ENCODE results near the gene IGF1R.

Gene IGF1R

DNA sequence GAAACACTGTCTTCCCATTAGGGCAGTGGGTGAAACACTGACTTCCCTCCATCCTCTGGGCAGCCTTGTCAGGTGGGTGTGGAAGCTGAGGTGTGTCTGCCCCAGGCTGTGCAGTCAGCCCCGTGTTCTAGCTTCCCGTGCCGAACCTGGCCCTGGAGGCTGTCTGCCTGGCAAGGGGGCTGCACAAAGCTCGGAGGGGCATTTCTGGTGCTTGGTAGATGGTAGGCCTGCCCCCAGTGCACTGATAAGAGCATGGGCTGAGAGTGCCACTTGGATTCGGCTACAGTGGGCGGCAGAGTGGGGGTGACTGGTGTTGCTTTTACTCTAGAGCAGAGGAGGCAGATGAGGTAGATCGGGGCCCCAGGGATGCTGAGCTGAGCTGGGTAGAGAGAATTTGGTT lies 21.3 kb downstream of the IGF1R start:
- DNase-seq (ENCODE audit: insufficient read length, low spot score) (no peak), FAIRE-seq (no peak)

DNA sequence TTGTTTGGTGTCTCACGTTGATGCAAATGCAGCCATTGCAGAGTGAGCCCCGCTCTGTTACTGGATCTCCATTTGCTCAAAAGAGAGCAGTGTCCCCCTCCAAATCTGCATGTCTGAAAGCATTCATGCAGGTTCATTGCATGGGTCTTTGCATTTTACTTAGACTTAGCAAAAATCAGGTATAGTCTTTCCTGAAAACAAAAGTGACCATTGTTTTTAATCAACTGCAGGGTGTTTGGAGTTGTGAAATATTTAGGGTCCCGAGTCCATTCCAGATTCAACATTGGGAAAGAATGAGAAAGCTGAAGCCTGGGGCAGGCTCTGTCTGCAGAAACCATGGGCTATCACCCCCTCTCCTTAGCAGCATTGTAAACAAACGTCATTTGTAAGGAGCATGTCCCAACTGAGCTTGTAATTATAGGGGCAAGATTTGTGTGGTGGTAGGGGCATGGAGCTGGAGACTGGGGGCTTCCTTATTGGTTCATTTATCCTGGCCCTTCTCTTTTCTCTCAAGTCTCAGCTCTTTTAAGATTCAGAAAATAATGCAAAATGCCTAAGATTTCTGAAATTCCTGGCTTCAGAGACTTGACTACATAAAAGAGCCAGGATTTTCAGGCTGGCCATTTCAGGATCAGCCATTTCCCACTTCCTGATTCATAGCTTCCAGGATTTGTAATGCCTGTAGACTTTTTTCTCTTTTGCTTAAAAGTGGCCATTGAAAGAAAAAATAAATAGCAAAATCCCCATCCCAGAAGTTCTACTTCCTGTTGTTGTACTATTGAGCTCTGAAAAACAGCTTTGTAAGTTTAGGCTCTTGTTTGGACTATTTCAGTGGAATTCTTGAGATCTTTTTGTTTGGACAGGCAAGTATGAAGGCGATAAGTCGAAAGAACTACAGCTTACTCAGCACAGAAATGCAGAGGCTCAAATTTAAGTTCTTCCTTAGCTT lies 23.0 kb downstream of the IGF1R start:
- no peak for FAIRE-seq
- DNase-seq (ENCODE audit: insufficient read length, low spot score): no peak

DNA sequence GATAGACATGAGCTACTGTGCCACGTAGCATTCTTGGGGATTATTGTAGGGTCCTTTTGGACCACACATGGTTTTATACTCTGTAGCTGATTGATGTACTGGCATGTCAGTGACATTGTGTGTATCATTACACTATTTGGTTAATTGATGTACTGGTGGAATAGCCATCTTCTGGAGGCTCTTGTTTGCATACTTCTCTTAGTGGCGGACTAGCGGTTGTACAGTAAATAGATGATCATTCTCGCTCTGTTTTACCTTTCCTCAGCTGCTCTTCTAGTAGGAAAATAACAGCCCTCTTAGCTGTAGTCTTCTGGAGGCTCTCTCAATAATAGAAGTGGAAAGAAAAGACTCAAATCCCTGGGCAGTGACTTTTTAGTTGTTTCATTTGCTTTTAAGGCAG lies 24.8 kb downstream of the IGF1R start:
- FAIRE-seq: no peak
- no peak for DNase-seq (ENCODE audit: insufficient read length, low spot score)

DNA sequence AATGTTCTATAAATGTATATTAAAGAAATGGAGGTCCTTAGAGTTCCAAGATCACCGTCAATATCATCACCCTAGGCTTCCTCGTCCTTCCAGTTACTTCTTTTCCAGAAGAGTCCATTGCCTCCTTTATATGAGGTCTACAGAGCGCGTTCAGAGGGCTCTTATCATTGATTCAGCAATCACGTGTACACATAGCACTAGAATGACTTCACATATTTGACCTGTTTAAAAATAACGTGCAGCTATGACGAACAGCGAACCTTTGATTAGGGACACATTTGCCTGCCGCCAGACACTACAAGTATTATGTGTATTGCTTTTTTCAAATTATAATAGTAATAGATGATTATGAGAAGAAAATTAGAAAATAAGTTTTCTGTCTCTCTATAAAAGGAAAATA lies 26.0 kb downstream of the IGF1R start:
- FAIRE-seq (no peak), DNase-seq (ENCODE audit: insufficient read length, low spot score) (no peak)

DNA sequence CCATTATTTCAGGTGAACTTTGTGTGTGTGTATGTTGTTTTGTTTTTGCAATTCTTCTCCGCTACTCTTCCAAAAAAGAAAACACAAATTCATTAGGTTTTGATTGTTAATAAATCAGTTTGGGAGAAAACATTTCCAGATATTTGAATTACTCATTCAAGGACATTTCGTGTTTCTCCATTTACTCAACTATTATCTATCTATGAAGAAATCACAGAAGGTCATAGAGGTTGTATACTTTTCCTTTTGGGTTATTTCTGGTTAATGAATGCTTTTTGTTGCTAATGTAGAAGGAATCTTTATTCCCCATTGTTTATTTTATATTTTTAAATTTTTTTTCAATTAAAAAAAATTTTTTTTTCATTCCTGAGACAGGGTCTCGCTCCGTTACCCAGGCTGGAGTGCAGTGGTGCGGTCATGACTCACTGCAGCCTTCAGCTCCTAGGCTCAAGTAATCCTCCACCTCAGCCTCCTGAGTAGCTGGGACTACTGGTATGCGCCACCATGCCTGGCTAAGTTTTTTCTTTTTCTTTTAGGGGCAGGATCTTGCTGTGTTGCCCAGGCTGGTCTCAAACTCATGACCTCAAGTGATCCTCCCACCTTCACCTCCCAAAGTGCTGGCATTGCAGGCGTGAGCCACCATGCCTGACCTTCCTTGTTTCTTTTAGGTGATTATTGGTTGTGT lies 28.4 kb downstream of the IGF1R start:
- DNase-seq (ENCODE audit: insufficient read length, low spot score) (no peak), FAIRE-seq (no peak)

GRCh38 chr15:98677345-98678059 lies 29.2 kb downstream of the IGF1R start:
- FAIRE-seq (no peak), DNase-seq (ENCODE audit: insufficient read length, low spot score) (no peak)

- DNase-seq (ENCODE audit: insufficient read length, low spot score): no peak
- FAIRE-seq: no peak
Measured at GRCh38 chr15:98678484-98678883, 30.1 kb downstream of the IGF1R start.

DNA sequence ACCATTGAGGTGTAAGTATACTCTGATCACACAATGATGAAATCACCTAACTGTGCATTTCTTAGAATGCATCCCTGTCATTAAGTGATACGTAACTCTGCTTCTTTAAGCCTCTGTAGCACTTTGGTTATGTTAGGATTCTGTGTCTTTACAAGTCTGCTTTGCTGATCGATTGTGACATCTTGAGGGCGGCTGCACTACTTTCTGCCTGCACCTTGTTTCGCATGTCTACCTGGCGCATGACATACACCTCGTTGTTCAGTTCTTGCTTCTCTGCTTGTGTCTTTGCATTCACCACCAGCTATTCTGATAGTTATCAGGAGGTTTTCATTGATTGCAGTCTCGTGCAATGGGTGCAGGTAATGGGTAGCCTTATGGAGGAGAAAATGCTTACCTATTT lies 32.7 kb downstream of the IGF1R start:
- FAIRE-seq: no peak
- DNase-seq (ENCODE audit: insufficient read length, low spot score): no peak

GRCh38 chr15:98682992-98683701 lies 34.8 kb downstream of the IGF1R start:
- no peak for FAIRE-seq
- DNase-seq (ENCODE audit: insufficient read length, low spot score): no peak

DNA sequence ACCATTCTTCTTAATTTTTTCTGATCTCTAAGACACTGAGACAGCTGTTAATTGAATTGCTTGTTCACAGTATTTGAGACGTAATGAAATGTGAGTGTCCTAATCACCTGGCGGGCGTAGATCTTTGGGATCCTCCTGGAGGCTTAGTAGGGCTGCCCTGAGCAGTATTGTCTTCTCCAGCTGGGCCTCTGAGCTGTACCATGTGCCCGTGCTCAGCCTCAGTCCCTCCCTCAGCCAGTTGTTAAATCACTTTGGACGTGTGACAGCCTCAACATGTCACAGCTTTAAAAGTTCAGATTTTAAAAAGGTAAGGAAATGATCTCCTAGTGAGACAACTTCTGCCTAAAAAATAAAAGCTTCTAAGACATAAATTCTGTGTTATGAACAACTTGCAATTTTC lies 35.5 kb downstream of the IGF1R start:
- FAIRE-seq (no peak), DNase-seq (ENCODE audit: insufficient read length, low spot score) (no peak)

DNA sequence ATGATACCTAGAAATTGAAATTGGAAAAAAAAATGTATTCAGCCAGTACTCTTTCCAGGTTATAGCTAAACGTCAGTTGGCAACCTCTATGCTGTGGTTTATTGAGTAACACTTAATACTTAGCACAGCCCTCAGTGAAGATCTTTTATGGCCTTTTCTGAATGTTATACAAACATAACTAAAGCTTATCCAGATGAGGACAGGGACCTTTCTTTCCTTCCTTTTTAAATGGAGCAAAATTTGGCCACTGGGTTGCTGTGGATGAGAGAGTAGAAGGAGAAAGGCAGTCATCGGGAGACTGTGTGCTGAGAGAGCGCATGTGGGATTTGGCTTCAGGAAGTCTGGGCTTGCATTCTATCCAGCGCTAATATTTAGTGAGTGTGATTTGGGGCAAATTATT lies 36.1 kb downstream of the IGF1R start:
- DNase-seq (ENCODE audit: insufficient read length, low spot score) (no peak), FAIRE-seq (no peak)

GRCh38 chr15:98684995-98685525 lies 36.7 kb downstream of the IGF1R start:
- no peak for DNase-seq (ENCODE audit: insufficient read length, low spot score)

DNA sequence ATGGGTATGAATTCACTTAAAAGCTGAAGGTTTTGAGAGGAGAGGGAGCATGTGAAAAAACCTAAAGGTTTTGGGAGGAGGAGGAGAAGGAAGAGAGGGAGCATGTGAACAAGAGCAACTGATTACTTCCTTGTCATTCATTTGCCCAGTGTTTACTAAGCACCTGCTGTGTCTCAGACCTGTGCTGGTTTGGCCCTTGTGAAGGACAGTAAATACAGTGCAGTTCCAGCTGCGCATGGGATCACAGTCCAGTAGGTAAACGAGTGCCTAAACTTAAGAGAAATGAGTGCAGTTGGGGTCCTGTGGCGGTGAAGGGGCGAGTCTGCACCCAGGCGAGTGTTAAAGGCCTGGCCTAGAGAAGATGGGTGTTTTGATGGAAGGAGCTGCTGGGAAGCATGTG lies 38.6 kb downstream of the IGF1R start:
- FAIRE-seq (no peak), DNase-seq (ENCODE audit: insufficient read length, low spot score) (no peak)

More at GRCh38 chr15:98684995-98685525, 36.7 kb downstream of the IGF1R start:
- FAIRE-seq: no peak

- DNase-seq (ENCODE audit: insufficient read length, low spot score) (no peak), FAIRE-seq (no peak)
Measured at GRCh38 chr15:98689431-98689861, 41.1 kb downstream of the IGF1R start.

DNA sequence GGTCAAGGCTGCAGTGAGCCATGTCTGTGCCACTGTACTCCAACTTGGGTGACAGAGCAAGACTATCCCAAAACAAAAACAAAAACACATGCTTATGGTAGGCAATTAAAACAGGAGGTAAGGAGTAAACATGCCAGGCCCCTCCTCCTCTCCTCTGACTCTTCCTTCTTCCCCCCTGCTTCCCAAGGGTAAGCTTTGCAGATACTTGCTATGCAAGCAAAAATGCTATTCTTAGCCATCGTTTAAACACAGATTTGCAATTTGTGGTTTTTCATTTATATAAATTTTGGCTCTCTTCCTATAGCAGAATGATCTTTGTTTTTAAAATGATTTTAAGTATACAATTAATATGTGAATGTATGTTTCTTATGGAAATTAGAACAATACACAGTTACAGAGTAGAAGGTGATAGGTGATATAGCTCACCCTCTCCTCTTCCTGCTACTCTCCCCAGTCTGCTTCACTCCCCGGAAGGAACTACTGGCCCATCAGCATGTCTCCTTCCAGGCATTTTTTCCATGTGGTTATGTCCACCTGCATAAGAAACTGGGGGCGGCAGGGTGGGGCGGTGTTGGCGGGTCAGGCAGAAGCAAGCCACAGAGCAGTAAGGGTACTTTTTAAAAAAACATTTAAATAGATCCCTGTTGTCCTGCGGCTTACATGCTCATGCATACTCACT lies 42.1 kb downstream of the IGF1R start:
- DNase-seq (ENCODE audit: insufficient read length, low spot score) (no peak), FAIRE-seq (no peak)

DNA sequence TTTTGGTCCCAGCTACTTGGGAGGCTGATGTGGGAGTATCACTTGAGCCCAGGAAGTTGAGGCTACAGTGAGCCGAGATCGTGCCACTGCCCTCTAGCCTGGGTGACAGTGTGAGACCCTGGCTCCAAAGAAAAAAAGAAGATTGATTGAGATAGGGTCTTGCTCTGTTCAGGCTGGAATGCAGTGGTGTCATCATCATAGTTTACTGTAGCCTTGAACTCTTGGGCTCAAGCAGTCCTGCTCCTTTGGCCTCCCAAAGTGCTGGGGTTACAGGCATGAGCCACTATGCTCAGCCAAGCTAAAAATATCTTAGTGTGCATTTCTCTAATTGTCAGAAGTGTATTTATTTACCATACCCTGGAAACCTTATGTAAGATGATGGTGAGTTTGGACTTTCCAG lies 43.9 kb downstream of the IGF1R start:
- no peak for FAIRE-seq

GRCh38 chr15:98694161-98694560 lies 45.8 kb downstream of the IGF1R start:
- FAIRE-seq: no peak
- no peak for DNase-seq (ENCODE audit: insufficient read length, low spot score)

More for the DNA sequence above, 43.9 kb downstream of the IGF1R start:
- DNase-seq (ENCODE audit: insufficient read length, low spot score): no peak

- DNase-seq (ENCODE audit: insufficient read length, low spot score): no peak
- no peak for FAIRE-seq
Measured at GRCh38 chr15:98698792-98699191, 50.5 kb downstream of the IGF1R start.

DNA sequence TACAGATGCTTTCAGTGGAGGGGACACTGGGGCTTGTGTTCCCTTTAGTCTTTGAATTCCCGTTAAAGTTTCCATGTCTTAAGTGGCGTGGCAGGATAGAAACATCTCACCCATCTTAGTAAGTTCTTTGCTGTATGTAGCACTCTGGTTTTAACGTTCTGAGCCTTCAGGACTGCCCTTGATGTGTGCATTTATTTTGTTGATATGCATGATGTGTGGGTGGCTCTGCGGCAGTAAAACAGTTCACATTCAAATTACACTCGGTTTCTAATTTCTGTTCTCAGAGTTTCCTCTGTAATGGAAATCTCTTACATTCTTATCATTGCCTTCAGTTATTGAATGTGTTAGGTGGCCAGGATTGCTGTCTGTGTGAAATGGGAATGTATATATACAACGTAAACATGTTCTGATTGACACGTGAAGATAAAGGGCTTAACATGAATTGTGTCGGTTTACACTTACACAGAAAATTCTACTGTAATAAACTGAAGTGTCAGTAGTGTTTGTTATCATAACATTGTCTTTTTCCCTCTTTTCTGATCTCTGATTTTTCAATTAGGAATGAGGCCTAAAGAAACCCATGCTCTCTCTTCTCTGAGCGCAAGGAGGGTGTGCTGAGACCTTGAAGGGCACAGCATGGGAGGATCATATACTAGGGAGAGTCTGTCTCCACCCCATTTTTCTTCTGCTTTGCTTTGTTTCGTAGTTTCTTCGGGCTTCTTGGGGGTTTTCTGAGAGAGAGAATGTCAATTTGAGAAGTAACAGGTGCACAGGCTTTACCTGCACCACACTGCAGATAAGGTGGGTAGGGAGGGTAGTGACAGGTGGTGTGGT lies 51.5 kb downstream of the IGF1R start:
- FAIRE-seq: no peak
- DNase-seq (ENCODE audit: insufficient read length, low spot score): no peak
